ENCODE data around the gene MMD. TPM values are rescaled to one million over a fixed set of nuclear protein-coding genes. Genes with fewer than 3 reads are reported as not detected.

Gene MMD
- total and polyA plus RNA-seq, 2 of the 13 experiments (the other 11 are each of a cell fraction or from before 2014, with no cell fraction given), result 121 to 225 TPM

DNA sequence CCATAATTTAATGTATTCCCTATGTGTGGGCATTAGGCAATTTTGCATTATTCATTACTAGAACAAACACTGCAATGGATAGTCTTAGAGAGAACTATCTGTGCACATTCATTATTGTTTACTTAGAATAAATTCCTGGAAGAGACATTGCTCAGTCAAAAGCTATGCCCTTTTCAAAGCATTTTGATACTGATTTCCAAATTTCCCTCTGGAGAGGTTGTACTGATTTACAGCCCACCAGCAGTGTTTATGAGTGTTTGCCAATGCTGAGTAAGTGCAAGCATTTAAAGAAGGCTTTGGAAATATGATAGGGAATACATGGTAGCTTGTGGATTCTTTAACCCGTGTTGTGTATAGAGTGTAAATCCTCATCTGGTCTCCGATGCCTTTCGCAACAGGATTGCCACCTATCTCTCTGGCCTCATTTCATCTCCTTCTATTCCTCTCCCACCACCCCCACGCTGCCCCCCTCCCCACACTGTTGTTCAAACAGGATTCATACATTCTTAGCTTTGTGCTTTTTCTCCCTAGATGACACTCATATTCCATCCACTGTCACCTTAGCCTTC is 33.4 kb upstream of the MMD start (continued):
- peak; percentile 55 for TF ChIP-seq HNRNPK (IDR thresholded peaks at IDR 0.05; ENCODE audit: low read depth, low read length, poor library complexity, severe bottlenecking)
- TF ChIP-seq ZNF749 (CRISPR knock-in tag; IDR thresholded peaks at IDR 0.05; ENCODE audit: borderline replicate concordance), result no peak
- TF ChIP-seq ZNF629 (CRISPR knock-in tag; conservative IDR thresholded peaks at IDR 0.05), result no peak
- TF ChIP-seq, protein P1, sequence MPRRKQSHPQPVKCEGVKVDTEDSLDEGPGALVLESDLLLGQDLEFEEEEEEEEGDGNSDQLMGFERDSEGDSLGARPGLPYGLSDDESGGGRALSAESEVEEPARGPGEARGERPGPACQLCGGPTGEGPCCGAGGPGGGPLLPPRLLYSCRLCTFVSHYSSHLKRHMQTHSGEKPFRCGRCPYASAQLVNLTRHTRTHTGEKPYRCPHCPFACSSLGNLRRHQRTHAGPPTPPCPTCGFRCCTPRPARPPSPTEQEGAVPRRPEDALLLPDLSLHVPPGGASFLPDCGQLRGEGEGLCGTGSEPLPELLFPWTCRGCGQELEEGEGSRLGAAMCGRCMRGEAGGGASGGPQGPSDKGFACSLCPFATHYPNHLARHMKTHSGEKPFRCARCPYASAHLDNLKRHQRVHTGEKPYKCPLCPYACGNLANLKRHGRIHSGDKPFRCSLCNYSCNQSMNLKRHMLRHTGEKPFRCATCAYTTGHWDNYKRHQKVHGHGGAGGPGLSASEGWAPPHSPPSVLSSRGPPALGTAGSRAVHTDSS (CRISPR knock-in tag; conservative IDR thresholded peaks at IDR 0.05), result no peak
- TF ChIP-seq ZNF569 (CRISPR knock-in tag; IDR thresholded peaks at IDR 0.05; ENCODE audit: borderline replicate concordance), result no peak
- no peak for TF ChIP-seq ZNF446 (CRISPR knock-in tag; IDR thresholded peaks at IDR 0.05)
- TF ChIP-seq NR2C2 (CRISPR knock-in tag; IDR thresholded peaks at IDR 0.05; ENCODE audit: borderline replicate concordance), result no peak
- TF ChIP-seq ZNF460 (CRISPR knock-in tag; IDR thresholded peaks at IDR 0.05; ENCODE audit: borderline replicate concordance), result no peak
- 0 out of 2 replicates have a peak, but pooled peaks have one; percentile 30 for TF ChIP-seq KMT2B (CRISPR knock-in tag; IDR thresholded peaks at IDR 0.05)
- TF ChIP-seq, protein P2, sequence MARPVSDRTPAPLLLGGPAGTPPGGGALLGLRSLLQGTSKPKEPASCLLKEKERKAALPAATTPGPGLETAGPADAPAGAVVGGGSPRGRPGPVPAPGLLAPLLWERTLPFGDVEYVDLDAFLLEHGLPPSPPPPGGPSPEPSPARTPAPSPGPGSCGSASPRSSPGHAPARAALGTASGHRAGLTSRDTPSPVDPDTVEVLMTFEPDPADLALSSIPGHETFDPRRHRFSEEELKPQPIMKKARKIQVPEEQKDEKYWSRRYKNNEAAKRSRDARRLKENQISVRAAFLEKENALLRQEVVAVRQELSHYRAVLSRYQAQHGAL (CRISPR knock-in tag; IDR thresholded peaks at IDR 0.05; ENCODE audit: not compliant biosample characterization), result no peak
- TF ChIP-seq SMYD3 (CRISPR knock-in tag; IDR thresholded peaks at IDR 0.05), result no peak
- no peak for TF ChIP-seq ZNF547 (CRISPR knock-in tag; IDR thresholded peaks at IDR 0.05)
- no peak for TF ChIP-seq IKZF1 (IDR thresholded peaks at IDR 0.05)
- TF ChIP-seq ZNF251 (CRISPR knock-in tag; IDR thresholded peaks at IDR 0.05), result no peak
- TF ChIP-seq, protein P3, sequence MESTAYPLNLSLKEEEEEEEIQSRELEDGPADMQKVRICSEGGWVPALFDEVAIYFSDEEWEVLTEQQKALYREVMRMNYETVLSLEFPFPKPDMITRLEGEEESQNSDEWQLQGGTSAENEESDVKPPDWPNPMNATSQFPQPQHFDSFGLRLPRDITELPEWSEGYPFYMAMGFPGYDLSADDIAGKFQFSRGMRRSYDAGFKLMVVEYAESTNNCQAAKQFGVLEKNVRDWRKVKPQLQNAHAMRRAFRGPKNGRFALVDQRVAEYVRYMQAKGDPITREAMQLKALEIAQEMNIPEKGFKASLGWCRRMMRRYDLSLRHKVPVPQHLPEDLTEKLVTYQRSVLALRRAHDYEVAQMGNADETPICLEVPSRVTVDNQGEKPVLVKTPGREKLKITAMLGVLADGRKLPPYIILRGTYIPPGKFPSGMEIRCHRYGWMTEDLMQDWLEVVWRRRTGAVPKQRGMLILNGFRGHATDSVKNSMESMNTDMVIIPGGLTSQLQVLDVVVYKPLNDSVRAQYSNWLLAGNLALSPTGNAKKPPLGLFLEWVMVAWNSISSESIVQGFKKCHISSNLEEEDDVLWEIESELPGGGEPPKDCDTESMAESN (CRISPR knock-in tag; conservative IDR thresholded peaks at IDR 0.05), result no peak
- no peak for TF ChIP-seq ZMYM2 (CRISPR knock-in tag; IDR thresholded peaks at IDR 0.05)
- TF ChIP-seq, protein P4, sequence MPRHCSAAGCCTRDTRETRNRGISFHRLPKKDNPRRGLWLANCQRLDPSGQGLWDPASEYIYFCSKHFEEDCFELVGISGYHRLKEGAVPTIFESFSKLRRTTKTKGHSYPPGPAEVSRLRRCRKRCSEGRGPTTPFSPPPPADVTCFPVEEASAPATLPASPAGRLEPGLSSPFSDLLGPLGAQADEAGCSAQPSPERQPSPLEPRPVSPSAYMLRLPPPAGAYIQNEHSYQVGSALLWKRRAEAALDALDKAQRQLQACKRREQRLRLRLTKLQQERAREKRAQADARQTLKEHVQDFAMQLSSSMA (CRISPR knock-in tag; IDR thresholded peaks at IDR 0.05), result no peak
- no peak for TF ChIP-seq THYN1 (CRISPR knock-in tag; IDR thresholded peaks at IDR 0.05; ENCODE audit: borderline replicate concordance, low read depth)
- TF ChIP-seq ZNF788 (CRISPR knock-in tag; IDR thresholded peaks at IDR 0.05; ENCODE audit: borderline replicate concordance), result no peak
- TF ChIP-seq ZNF382 (CRISPR knock-in tag; IDR thresholded peaks at IDR 0.05; ENCODE audit: borderline replicate concordance), result no peak
- TF ChIP-seq, protein P5, sequence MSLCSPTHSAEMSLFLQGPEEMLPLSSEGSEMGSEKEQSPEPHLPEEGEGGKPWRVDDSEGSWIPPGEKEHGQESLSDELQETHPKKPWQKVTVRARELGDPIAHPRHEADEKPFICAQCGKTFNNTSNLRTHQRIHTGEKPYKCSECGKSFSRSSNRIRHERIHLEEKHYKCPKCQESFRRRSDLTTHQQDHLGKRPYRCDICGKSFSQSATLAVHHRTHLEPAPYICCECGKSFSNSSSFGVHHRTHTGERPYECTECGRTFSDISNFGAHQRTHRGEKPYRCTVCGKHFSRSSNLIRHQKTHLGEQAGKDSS (CRISPR knock-in tag; IDR thresholded peaks at IDR 0.05; ENCODE audit: borderline replicate concordance, low read depth), result no peak
- TF ChIP-seq, protein P6, sequence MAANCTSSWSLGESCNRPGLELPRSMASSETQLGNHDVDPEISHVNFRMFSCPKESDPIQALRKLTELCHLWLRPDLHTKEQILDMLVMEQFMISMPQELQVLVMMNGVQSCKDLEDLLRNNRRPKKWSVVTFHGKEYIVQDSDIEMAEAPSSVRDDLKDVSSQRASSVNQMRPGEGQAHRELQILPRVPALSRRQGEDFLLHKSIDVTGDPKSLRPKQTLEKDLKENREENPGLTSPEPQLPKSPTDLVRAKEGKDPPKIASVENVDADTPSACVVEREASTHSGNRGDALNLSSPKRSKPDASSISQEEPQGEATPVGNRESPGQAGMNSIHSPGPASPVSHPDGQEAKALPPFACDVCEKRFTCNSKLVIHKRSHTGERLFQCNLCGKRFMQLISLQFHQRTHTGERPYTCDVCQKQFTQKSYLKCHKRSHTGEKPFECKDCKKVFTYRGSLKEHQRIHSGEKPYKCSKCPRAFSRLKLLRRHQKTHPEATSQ (CRISPR knock-in tag; IDR thresholded peaks at IDR 0.05; ENCODE audit: borderline replicate concordance), result no peak
- TF ChIP-seq ZSCAN25 (CRISPR knock-in tag; IDR thresholded peaks at IDR 0.05), result no peak
